ENCODE results near the gene GNG12.

DNA sequence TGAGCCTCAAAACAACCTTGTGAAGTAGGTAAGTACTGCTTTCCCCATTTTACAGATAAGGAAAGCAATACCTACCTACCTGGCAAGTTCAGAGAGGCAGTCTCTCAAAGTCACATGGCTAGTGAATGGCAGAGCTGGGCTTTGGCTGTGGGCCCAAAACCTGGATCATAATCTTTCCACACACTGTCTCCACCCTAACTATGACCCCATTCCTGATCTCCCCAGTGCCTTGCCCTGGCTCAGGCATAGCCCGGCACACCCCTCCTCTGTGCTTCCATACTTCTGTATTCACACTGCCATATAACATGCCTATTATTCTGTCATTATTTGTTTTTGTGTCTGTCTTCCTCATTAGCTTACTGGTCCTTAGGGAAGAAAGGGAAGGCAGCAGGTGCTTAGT is 15.9 kb downstream of the GNG12 start:
- TF ChIP-seq CTCF (IDR thresholded peaks at IDR 0.05 in 4 of 5, conservative IDR thresholded peaks at IDR 0.05 in 1 of 5) (no peak), POLR2A (IDR thresholded peaks at IDR 0.05) (no peak)
